ENCODE data around the gene SCAF1. TPM values are rescaled to one million over a fixed set of nuclear protein-coding genes. Genes with fewer than 3 reads are reported as not detected.

SCAF1 gene
- total and polyA plus RNA-seq, 10 donors = 7.5 to 66.2 (median 33.8) TPM

- peak overlapping the region in 1 of 8 donors; percentile 17 for H3K4me3 ChIP-seq
- no peak for DNase-seq
- H3K4me1 ChIP-seq = peaks cover 7 to 89% (median 53%) of the 10 kb centered on the region in 6 donors
- H3K9me3 ChIP-seq = no peaks in the 10 kb centered on the region
- intact Hi-C loops (cut with DNase I; ENCODE audit: low total_unique reads) = no loop called here
- peak overlapping the region in 6 of 8 donors; percentile 71 to 98 (median 76) for H3K27ac ChIP-seq
- TF ChIP-seq CTCF (IDR thresholded peaks at IDR 0.05 in 8 of 11, conservative IDR thresholded peaks at IDR 0.05 in 3 of 11) (no peak), POLR2AphosphoS5 (IDR thresholded peaks at IDR 0.05) (peak in 2 of 3 donors; percentile 37 to 62), POLR2A (IDR thresholded peaks at IDR 0.05) (no peak)
- no peaks in the 10 kb centered on the region for H3K27me3 ChIP-seq (replicated peaks in 1 of 7)
- H3K36me3 ChIP-seq = peaks cover 0 to 8% (median 0%) of the 10 kb centered on the region in 6 donors
- WGBS, 5 donors = 65 to 84% (median 75%) methylated on average over 27 to 30 of the region's 30 CpGs
Observed at GRCh38 chr19:49636233-49636932, 5.6 kb upstream of the SCAF1 start.

GRCh38 chr19:49637821-49638738 is 3.9 kb upstream of the SCAF1 start:
- Histone ChIP-seq H3K27me3 (replicated peaks in 1 of 7) (no peaks in the 10 kb centered on the region), H3K9me3 (no peaks in the 10 kb centered on the region), H3K27ac (peak overlapping the region in 7 of 8 donors; percentile 91 to 98 (median 95)), H3K4me1 (peaks cover 12 to 84% (median 57%) of the 10 kb centered on the region in 6 donors), H3K4me3 (peak overlapping the region in 7 of 8 donors; percentile 54 to 98 (median 83)), H3K36me3 (peaks cover 0 to 8% (median 0%) of the 10 kb centered on the region in 6 donors)
- peak; percentile 91 for DNase-seq
- 11 to 16% (median 12%) methylated on average over 19 of the region's 19 CpGs for WGBS, 5 donors
- intact Hi-C loops (cut with DNase I; ENCODE audit: low total_unique reads) = no loop called here
- TF ChIP-seq POLR2A (IDR thresholded peaks at IDR 0.05) (no peak), POLR2AphosphoS5 (IDR thresholded peaks at IDR 0.05) (peak; percentile 35 to 80 (median 75))

- H3K27me3 ChIP-seq (replicated peaks in 1 of 7) = no peaks in the 10 kb centered on the region
- H3K27ac ChIP-seq = peak overlapping the region; percentile 87 to 98 (median 95)
- peaks cover 0 to 10% (median 0%) of the 10 kb centered on the region in 6 donors for H3K36me3 ChIP-seq
- H3K9me3 ChIP-seq = no peaks in the 10 kb centered on the region
- TF ChIP-seq POLR2A (IDR thresholded peaks at IDR 0.05) (no peak), POLR2AphosphoS5 (IDR thresholded peaks at IDR 0.05) (no peak), CTCF (IDR thresholded peaks at IDR 0.05 in 8 of 11, conservative IDR thresholded peaks at IDR 0.05 in 3 of 11) (no peak)
- intact Hi-C loops (cut with DNase I; ENCODE audit: low total_unique reads) = no loop called here
- WGBS, 5 donors = 4 to 10% (median 6%) methylated on average over 9 to 31 of the region's 31 CpGs
- no peak for DNase-seq
- peak overlapping the region; percentile 54 to 98 (median 78) for H3K4me3 ChIP-seq
- H3K4me1 ChIP-seq = peaks cover 18 to 89% (median 72%) of the 10 kb centered on the region in 6 donors
Observed at GRCh38 chr19:49639401-49640112, 2.5 kb upstream of the SCAF1 start.
